Ovary (tissue), 3 donors: Measurements from ENCODE around the gene CRKL.

Experiments
- CTCF ChIP-seq, 3 donors: fragments of 450-650 bp in 2 of 3; fragments of 200-600 bp in 1 of 3; IDR thresholded peaks; one replicate each; pipeline versions ENCODE4 v1.5.1 to v1.8.0; 2016 to 2022; ENCODE audit warnings: antibody characterized with exemption in 3 of 3, mild to moderate bottlenecking in 1 of 3
- POLR2A ChIP-seq: fragments of 450-650 bp; IDR thresholded peaks from one replicate; pipeline ENCODE4 v1.6.1; 2017; ENCODE audit warnings: antibody characterized with exemption, mild to moderate bottlenecking, moderate library complexity
- donor health status: DM: no; HTN: no; CAD: no.

GRCh38 chr22:20977019-20977418, 59.8 kb downstream of the CRKL start:
- TF ChIP-seq CTCF (IDR thresholded peaks at IDR 0.05) (no peak), POLR2A (no peak)
